Measurements from ENCODE around the gene GSC2.

The GSC2 gene

GRCh38 chr22:19151329-19152191 is 1.5 kb upstream of the GSC2 start:
- DNase-seq: no peak

- DNase-seq: no peak
Measured at GRCh38 chr22:19150482-19151328, 613 bp upstream of the GSC2 start.

GRCh38 chr22:19149047-19149883 is 827 bp downstream of the GSC2 start:
- DNase-seq: no peak

- no peak for DNase-seq
Measured at GRCh38 chr22:19148417-19149046, 1.6 kb downstream of the GSC2 start.

- no peak for DNase-seq
Measured at GRCh38 chr22:19147195-19147780, 2.8 kb downstream of the GSC2 start.

- DNase-seq: no peak
Measured at GRCh38 chr22:19146215-19146968, 3.7 kb downstream of the GSC2 start.

- DNase-seq: no peak
Measured at GRCh38 chr22:19143967-19144400, 6.1 kb downstream of the GSC2 start.

- no peak for DNase-seq
Measured at GRCh38 chr22:19143212-19143611, 6.9 kb downstream of the GSC2 start.

GRCh38 chr22:19142394-19142793 is 7.7 kb downstream of the GSC2 start:
- no peak for DNase-seq

GRCh38 chr22:19139974-19140373 is 10.1 kb downstream of the GSC2 start:
- DNase-seq: no peak

GRCh38 chr22:19139001-19139356 is 11.1 kb downstream of the GSC2 start:
- DNase-seq: no peak

GRCh38 chr22:19138217-19139000 is 11.7 kb downstream of the GSC2 start:
- no peak for DNase-seq

- no peak for DNase-seq
Measured at GRCh38 chr22:19137384-19138216, 12.5 kb downstream of the GSC2 start.

- no peak for DNase-seq
Measured at GRCh38 chr22:19136915-19137314, 13.2 kb downstream of the GSC2 start.

GRCh38 chr22:19134874-19135273 is 15.2 kb downstream of the GSC2 start:
- DNase-seq: no peak

- no peak for DNase-seq
Measured at GRCh38 chr22:19134176-19134831, 15.8 kb downstream of the GSC2 start.

GRCh38 chr22:19133561-19133960 is 16.5 kb downstream of the GSC2 start:
- no peak for DNase-seq

GRCh38 chr22:19132693-19133400 is 17.2 kb downstream of the GSC2 start:
- DNase-seq: no peak

Measured in DMS153 (cell line).